ENCODE results near the gene GPNMB. TPM values are rescaled to one million over a fixed set of nuclear protein-coding genes. Genes with fewer than 3 reads are reported as not detected.
A peak's percentile ranks its signal among the peaks of the same experiment; 100 is the strongest.

Gene GPNMB
- total and polyA plus RNA-seq, 2 of the 13 experiments (the other 11 are each of a cell fraction or from before 2014, with no cell fraction given): 1.1 to 1.6 TPM

DNA sequence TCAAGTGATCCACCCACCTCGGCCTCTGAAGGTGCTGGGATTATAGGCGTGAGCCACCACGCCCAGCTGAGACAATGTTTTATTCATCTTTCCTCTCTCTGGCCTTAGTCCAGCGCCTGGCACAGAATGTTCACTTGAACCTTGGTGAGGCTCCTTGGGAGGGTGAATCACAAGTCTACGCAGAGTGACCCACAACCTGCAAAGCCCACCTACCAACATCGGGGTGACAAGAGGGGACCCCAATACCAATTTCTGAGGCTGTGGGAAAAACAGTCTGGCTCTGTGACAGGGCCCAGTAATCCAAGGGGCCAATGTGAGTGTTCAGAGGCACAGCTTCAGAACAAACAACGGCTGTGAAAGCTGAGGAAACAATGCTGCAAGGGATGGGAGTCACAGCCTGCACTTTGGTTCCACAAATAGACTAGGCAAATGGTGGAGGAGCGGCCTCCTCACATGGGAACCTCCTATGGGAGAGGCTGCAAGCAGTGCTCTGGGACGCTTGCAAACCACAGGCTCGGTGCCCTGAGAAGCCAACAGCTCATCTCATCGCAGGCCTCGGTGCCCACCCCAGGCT, 47.0 kb downstream of the GPNMB start (continued):
- TF ChIP-seq, protein P1, sequence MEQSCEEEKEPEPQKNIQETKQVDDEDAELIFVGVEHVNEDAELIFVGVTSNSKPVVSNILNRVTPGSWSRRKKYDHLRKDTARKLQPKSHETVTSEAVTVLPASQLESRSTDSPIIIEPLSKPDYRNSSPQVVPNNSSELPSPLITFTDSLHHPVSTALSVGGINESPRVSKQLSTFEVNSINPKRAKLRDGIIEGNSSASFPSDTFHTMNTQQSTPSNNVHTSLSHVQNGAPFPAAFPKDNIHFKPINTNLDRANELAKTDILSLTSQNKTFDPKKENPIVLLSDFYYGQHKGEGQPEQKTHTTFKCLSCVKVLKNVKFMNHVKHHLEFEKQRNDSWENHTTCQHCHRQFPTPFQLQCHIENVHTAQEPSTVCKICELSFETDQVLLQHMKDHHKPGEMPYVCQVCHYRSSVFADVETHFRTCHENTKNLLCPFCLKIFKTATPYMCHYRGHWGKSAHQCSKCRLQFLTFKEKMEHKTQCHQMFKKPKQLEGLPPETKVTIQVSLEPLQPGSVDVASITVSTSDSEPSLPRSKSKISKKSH (CRISPR knock-in tag; IDR thresholded peaks at IDR 0.05; ENCODE audit: borderline replicate concordance): 0 out of 2 replicates have a peak, but pooled peaks have one; percentile 20
- TF ChIP-seq PTBP1 (IDR thresholded peaks at IDR 0.05; ENCODE audit: low read depth, low read length, poor library complexity, severe bottlenecking) (no peak), TAF1 (CRISPR knock-in tag; IDR thresholded peaks at IDR 0.05) (peak; percentile 49; the same call in 1 of the 2 replicates), PHF21A (CRISPR knock-in tag; IDR thresholded peaks at IDR 0.05) (peak; percentile 79), NR2F2 (IDR thresholded peaks at IDR 0.05; ENCODE audit: borderline replicate concordance, low read depth) (peak; percentile 63; the same call in 1 of the 2 replicates), RFXAP (CRISPR knock-in tag; IDR thresholded peaks at IDR 0.05; ENCODE audit: borderline replicate concordance) (0 out of 2 replicates have a peak, but pooled peaks have one; percentile 48), U2AF1 (optimal IDR thresholded peaks at IDR 0.05; ENCODE audit: low read depth, low read length) (peak; percentile 61), ZNF644 (CRISPR knock-in tag; IDR thresholded peaks at IDR 0.05; ENCODE audit: low read depth) (peak; percentile 98), ARNT2 (CRISPR knock-in tag; IDR thresholded peaks at IDR 0.05; ENCODE audit: low read depth) (0 out of 2 replicates have a peak, but pooled peaks have one; percentile 47)
- TF ChIP-seq, protein P2, sequence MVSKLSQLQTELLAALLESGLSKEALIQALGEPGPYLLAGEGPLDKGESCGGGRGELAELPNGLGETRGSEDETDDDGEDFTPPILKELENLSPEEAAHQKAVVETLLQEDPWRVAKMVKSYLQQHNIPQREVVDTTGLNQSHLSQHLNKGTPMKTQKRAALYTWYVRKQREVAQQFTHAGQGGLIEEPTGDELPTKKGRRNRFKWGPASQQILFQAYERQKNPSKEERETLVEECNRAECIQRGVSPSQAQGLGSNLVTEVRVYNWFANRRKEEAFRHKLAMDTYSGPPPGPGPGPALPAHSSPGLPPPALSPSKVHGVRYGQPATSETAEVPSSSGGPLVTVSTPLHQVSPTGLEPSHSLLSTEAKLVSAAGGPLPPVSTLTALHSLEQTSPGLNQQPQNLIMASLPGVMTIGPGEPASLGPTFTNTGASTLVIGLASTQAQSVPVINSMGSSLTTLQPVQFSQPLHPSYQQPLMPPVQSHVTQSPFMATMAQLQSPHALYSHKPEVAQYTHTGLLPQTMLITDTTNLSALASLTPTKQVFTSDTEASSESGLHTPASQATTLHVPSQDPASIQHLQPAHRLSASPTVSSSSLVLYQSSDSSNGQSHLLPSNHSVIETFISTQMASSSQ (IDR thresholded peaks at IDR 0.05; ENCODE audit: low read depth): peak; percentile 82; the same call in 1 of the 2 replicates
- TF ChIP-seq, protein P2 (CRISPR knock-in tag; IDR thresholded peaks at IDR 0.05; ENCODE audit: borderline replicate concordance): peak; percentile 87; the same call in 1 of the 2 replicates
- TF ChIP-seq, protein P3, sequence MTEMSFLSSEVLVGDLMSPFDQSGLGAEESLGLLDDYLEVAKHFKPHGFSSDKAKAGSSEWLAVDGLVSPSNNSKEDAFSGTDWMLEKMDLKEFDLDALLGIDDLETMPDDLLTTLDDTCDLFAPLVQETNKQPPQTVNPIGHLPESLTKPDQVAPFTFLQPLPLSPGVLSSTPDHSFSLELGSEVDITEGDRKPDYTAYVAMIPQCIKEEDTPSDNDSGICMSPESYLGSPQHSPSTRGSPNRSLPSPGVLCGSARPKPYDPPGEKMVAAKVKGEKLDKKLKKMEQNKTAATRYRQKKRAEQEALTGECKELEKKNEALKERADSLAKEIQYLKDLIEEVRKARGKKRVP (CRISPR knock-in tag; IDR thresholded peaks at IDR 0.05): peak in 1 of 2 experiments; percentile 85; a peak in 2 of 4 replicates
- TF ChIP-seq, protein P4, sequence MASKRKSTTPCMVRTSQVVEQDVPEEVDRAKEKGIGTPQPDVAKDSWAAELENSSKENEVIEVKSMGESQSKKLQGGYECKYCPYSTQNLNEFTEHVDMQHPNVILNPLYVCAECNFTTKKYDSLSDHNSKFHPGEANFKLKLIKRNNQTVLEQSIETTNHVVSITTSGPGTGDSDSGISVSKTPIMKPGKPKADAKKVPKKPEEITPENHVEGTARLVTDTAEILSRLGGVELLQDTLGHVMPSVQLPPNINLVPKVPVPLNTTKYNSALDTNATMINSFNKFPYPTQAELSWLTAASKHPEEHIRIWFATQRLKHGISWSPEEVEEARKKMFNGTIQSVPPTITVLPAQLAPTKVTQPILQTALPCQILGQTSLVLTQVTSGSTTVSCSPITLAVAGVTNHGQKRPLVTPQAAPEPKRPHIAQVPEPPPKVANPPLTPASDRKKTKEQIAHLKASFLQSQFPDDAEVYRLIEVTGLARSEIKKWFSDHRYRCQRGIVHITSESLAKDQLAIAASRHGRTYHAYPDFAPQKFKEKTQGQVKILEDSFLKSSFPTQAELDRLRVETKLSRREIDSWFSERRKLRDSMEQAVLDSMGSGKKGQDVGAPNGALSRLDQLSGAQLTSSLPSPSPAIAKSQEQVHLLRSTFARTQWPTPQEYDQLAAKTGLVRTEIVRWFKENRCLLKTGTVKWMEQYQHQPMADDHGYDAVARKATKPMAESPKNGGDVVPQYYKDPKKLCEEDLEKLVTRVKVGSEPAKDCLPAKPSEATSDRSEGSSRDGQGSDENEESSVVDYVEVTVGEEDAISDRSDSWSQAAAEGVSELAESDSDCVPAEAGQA (IDR thresholded peaks at IDR 0.05; ENCODE audit: low read depth): 0 out of 2 replicates have a peak, but pooled peaks have one; percentile 42
- TF ChIP-seq, protein P4 (CRISPR knock-in tag; IDR thresholded peaks at IDR 0.05; ENCODE audit: borderline replicate concordance): no peak

All from HepG2 (cell line).